GM21381 (cell line): ENCODE results near the gene NPC1L1.

ENCODE experiments used
- ATAC-seq: cut with Tn5 transposase; IDR thresholded peaks from one replicate; pipeline ENCODE4 v1.9.1; 2021; ENCODE audit warnings: mild to moderate bottlenecking, moderate library complexity; ENCODE audit not compliant: unreplicated experiment

Gene NPC1L1

GRCh38 chr7:44472843-44473242 is 68.3 kb downstream of the NPC1L1 start:
- no peak for ATAC-seq

DNA sequence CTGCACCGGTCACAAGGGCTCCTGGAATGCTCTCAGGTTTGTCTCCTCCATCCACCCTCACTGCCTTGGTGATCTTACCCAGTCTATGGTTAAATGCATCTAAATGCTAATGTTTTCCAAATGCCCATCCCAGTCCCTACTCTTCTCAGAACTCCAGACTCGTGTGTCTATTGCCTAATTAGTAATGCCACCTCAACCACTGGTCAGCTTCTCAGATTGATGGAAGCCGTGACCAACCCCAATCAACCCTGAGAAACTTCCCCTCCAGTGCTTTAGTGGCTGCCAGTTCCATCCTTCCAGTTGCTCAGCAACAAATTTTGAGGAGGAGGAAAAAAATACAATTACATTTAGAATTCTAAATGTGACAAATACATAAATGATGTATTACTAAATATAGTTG is 69.3 kb downstream of the NPC1L1 start:
- ATAC-seq: no peak

DNA sequence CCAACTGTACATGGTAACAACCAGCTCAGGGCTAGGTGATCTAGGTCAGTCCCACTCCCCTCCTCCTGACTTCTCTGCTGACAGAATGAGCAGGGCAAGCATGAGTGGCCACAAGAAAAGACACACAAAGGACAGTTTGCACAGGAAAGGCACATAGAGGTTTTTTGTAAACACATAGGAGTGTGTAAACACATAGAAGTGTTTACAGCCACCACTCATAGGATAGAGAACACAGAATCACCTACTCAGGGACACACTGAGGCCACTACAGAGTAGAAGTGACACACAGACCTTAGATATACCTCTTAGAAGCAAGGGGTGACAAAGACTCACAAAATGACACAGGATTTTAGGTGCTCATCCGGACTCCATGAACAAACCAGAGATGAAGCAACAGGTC is 69.7 kb downstream of the NPC1L1 start:
- no peak for ATAC-seq

DNA sequence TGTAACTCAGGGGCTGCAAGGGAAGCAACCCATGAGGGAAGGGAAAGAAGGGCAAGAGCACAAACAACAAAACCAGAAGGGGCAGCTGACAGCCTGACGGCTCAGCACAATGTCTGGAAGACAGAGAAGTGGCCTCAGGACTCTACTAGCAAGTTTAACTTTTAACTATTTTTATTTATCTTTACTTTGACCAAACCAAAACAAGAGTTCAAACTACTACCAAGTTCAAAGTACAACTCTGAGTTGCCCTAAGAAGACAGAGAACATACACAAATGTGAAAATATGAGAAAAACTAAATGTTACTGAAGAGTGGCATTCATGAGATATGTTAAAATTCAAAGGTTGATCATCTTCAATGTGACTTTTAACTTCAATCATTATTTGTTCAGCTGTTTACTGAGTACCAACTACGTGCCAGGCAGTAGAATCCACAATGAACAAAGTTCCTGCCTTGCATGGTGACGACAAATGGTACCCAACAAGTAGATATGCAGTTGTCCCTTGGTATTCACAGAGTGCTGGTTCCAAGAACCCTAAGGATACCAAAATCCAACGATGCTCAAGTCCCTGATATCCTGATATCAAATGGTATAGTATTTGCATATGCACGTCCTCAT is 70.4 kb downstream of the NPC1L1 start:
- ATAC-seq: no peak

DNA sequence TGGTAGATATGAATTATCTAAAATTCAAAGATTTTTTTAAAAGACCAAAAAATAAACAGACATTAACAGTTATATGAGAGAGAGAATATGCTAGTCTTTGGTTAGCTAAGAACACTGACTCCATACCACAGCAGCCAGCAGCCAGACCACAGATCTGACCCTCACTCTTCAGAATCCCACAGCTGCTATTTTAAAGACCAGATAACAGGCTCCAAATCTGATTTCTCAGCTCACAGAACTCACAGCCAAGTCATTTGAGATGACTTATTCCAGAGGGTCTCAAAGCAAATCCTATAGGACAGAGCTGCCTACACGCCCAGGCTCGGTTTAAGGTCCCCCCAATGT is 71.0 kb downstream of the NPC1L1 start:
- ATAC-seq: no peak

GRCh38 chr7:44469461-44470134 is 71.5 kb downstream of the NPC1L1 start:
- ATAC-seq: no peak

DNA sequence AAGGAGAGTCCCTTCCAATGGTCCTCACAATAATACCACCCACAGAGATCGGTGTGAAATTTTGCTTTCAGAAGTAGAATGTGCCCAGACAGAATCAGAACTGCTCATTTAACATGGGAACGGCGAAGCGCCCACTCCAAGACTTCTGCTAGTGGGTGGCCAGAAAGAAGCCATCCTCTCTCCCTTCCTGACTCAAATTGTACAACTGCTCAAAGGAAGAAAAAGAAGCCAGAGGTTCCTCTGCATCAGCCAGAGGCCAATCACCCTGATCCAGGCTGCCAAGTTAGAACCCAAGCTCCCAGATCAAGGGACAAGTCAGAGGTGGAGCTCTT is 73.9 kb downstream of the NPC1L1 start:
- no peak for ATAC-seq

- no peak for ATAC-seq
Measured at GRCh38 chr7:44466300-44467216, 74.6 kb downstream of the NPC1L1 start.

DNA sequence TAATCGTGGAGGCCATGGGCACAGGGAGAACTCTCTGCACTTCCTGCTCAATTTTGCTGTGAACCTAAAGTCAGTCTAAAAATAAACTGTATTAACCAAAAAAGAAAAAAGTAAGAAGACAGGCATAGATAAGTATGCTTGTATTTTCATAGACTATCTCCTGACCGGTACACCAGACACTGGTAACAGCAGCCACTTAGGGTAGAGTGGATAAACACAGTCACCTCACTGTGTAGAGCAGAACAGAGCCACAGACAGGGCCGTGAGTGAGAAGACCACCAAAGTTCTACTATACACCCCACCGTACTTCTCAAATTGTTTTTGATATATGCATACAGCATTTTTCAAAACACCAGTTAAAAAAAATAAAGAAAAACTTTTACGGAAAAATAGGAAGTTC is 75.6 kb downstream of the NPC1L1 start:
- no peak for ATAC-seq

DNA sequence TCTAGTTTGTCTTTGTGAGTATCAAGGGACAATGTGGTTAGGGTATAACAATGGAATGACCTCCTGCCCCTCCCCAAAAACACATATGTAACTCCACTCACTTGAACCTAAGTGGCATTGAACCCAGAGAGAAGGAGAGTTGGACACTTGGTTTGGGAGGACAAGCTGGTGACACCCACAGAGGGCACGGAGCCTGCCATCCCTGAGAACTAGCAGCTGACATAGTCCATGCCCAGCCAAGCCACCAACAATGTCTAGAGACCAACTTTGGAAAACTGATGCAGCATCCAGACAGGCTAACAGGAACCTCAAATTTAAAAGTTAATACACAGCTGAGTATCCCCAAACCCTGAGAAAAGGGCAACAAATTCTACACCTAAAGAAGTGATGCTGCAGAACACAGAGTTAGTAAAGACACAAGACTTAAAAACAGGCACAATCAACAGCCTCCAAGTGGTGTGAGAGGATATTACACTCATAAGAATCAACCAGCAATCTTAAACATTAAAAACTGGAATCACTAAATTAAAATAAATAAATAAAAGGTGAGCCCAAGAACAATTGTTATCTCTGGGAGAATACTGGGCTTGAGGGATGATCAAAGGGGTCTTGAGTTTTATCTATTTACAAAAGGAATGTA is 77.8 kb downstream of the NPC1L1 start:
- ATAC-seq: no peak
